Stimulated activated naive CD8-positive, alpha-beta T cell treated with anti-CD3 and anti-CD28 coated beads, Interleukin-15, amount 100 ng/mL, for 72 hours (primary cell): Measurements from ENCODE around the gene HOXB8.

ENCODE experiments used
- ATAC-seq: fragments of 150-1000 bp; cut with Tn5 transposase; 2 replicates; pipeline ENCODE4 v1.10.0; 2021; ENCODE audit warnings: mild to moderate bottlenecking, moderate library complexity
- DNase-seq, 2 donors: peaks; one replicate each; pipeline ENCODE4 v3.0.0; 2021 to 2022
- H3K27ac Mint-ChIP-seq, 2 donors: one replicate each; pipeline ENCODE4 v1.8.0; 2022; ENCODE audit warnings: mild to moderate bottlenecking in 2 of 2, mixed read lengths in 2 of 2, moderate library complexity in 2 of 2
- H3K27me3 Mint-ChIP-seq: one replicate; pipeline ENCODE4 v1.8.0; 2022; ENCODE audit warnings: mixed read lengths
- H3K4me1 Mint-ChIP-seq: one replicate; pipeline ENCODE4 v1.8.0; 2022; ENCODE audit warnings: mild to moderate bottlenecking, mixed read lengths
- H3K4me3 Mint-ChIP-seq, 2 donors: one replicate each; pipeline ENCODE4 v1.8.0; 2022; ENCODE audit warnings: mild to moderate bottlenecking in 2 of 2, mixed read lengths in 2 of 2, moderate library complexity in 1 of 2
- H3K9me3 Mint-ChIP-seq, 2 donors: one replicate each; pipeline ENCODE4 v1.8.0; 2022; ENCODE audit warnings: mixed read lengths in 2 of 2

The HOXB8 gene

GRCh38 chr17:48620461-48621139, 5.5 kb upstream of the HOXB8 start:
- ATAC-seq = no peak
- no peak for DNase-seq
- H3K27me3 Mint-ChIP-seq = peaks cover 96% of the 10 kb centered on the region
- H3K4me1 Mint-ChIP-seq = peaks cover 36% of the 10 kb centered on the region
- no peak overlapping the region for H3K27ac Mint-ChIP-seq
- H3K9me3 Mint-ChIP-seq = no peaks in the 10 kb centered on the region
- no peak overlapping the region for H3K4me3 Mint-ChIP-seq

DNA sequence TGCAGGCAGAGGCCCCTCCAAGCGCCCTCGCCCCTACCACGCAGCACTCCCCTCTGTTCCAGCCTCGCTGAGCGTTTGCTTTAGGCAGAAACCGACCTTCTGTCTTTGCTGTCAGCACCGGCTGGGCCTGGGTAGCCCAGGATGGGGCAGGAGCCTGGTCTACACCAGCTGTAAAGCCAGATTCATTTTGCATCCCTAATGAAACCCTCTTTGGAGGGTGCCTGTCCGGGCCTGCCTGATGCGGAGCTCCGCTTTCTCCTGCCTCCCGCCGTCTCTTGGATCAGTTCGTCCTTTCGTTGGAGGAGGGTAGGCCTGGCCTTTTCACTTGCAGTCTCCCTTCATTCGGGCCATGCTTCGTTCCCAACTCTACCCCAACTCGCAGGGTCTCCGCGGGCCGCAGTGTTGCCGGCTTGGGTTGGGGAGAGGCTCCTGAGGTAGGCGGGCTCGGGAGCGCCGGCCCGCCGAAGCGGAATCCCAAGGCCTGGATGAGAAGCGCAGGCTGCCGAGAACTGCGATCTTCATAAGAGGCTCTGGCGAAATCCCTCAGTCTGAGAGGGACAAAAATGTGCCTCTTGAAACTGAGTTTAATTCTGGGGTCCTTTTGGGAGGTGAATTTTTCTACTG, 4.8 kb upstream of the HOXB8 start:
- ATAC-seq = no peak
- H3K27ac Mint-ChIP-seq = no peak overlapping the region

GRCh38 chr17:48618256-48618896, 3.3 kb upstream of the HOXB8 start:
- Mint-ChIP-seq H3K4me1 (peaks cover 52% of the 10 kb centered on the region), H3K9me3 (no peaks in the 10 kb centered on the region), H3K4me3 (peak overlapping the region; percentile 63 to 64), H3K27ac (no peak overlapping the region), H3K27me3 (peaks cover 100% of the 10 kb centered on the region)
- ATAC-seq = peak; percentile 72
- peak; percentile 78 to 79 for DNase-seq

More for the DNA sequence above, 4.8 kb upstream of the HOXB8 start:
- no peak for DNase-seq
- H3K4me3 Mint-ChIP-seq = peak overlapping the region in 1 of 2 donors; percentile 61
- H3K9me3 Mint-ChIP-seq = no peaks in the 10 kb centered on the region
- H3K27me3 Mint-ChIP-seq = peaks cover 99% of the 10 kb centered on the region
- peaks cover 37% of the 10 kb centered on the region for H3K4me1 Mint-ChIP-seq

DNA sequence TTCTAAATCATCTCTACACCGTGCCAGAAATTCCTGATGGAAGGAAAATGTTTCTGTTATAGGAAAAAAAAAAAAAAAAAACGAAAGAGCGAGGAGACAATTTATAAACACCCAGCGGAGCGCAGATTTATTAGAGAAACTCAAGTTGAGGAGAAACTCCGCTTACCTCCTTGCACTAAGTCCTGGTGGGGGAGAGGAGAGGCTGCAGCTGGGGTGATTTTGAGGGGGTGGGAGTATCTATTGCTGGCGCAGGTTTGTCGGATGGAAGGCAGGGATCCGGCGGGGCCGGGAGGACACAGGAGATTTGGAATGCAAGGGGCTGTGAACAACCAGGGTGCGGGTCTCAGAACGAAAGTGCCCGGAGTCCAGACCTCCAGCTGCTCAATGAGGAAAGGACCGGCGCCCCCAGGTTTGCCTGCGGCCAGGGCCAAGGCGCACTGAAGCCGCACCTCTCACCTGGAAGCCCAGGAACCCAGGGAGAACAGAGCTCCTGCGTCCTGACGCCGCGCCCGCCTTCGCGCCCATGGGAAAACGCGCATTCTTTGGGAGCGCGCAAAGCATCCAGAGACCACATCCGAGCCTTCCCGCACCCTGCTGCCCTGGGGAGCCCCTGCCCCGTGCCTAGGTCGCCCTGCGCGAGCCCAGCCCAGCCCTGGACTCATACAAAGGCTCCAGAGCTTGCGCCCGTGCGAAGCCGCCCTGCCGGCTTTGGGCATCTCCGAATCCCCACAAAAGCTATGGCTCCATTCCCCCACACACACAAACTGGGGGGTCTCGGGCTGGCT, 2.6 kb upstream of the HOXB8 start:
- peaks cover 100% of the 10 kb centered on the region for H3K27me3 Mint-ChIP-seq
- no peak overlapping the region for H3K4me3 Mint-ChIP-seq
- peaks cover 59% of the 10 kb centered on the region for H3K4me1 Mint-ChIP-seq
- no peaks in the 10 kb centered on the region for H3K9me3 Mint-ChIP-seq
- ATAC-seq (no peak), DNase-seq (no peak)
- no peak overlapping the region for H3K27ac Mint-ChIP-seq

DNA sequence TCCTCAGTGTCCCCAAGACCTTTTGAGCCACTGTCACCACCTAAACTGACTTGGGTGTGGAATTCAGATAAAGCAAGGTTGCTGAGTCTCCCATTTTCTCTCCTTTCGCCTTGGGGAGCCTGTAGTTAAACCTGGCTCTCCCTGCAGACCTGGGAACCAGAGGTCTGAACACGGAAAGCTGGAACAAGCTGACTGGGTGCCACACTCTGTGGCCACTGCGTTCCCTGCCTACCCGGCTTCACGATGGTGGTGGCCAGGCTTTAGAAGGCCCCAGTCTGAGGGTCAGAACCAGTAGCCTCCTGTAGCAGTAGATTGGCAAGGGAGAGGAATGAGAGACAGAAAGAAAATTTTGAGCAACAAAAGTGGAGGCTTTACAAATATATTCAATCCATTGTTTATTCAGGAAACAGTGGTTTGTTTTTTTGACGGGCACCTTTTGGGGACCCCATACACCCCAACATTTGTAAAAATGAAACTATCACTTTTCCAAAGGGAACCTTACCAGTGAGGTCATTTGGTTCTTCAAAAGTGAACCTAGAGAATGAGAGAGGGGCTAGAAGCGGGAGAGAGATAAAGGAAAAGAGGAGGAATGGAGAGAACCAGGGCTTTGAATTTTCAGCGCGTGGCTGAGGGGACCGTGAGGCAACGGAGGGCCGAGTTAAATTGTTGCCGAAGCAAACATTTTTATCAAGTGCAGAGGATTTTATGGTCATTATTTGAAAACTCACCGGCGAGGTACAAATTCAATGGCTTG, 1.8 kb upstream of the HOXB8 start:
- H3K9me3 Mint-ChIP-seq = no peaks in the 10 kb centered on the region
- ATAC-seq = no peak
- H3K27ac Mint-ChIP-seq = no peak overlapping the region
- peaks cover 100% of the 10 kb centered on the region for H3K27me3 Mint-ChIP-seq
- peaks cover 66% of the 10 kb centered on the region for H3K4me1 Mint-ChIP-seq
- DNase-seq = no peak
- H3K4me3 Mint-ChIP-seq = no peak overlapping the region

- Mint-ChIP-seq H3K27ac (no peak overlapping the region), H3K4me3 (no peak overlapping the region), H3K9me3 (no peaks in the 10 kb centered on the region), H3K4me1 (peaks cover 74% of the 10 kb centered on the region), H3K27me3 (peaks cover 100% of the 10 kb centered on the region)
- DNase-seq (no peak), ATAC-seq (no peak)
These were observed 1.0 kb upstream of the HOXB8 start for GRCh38 chr17:48615963-48616716.

DNA sequence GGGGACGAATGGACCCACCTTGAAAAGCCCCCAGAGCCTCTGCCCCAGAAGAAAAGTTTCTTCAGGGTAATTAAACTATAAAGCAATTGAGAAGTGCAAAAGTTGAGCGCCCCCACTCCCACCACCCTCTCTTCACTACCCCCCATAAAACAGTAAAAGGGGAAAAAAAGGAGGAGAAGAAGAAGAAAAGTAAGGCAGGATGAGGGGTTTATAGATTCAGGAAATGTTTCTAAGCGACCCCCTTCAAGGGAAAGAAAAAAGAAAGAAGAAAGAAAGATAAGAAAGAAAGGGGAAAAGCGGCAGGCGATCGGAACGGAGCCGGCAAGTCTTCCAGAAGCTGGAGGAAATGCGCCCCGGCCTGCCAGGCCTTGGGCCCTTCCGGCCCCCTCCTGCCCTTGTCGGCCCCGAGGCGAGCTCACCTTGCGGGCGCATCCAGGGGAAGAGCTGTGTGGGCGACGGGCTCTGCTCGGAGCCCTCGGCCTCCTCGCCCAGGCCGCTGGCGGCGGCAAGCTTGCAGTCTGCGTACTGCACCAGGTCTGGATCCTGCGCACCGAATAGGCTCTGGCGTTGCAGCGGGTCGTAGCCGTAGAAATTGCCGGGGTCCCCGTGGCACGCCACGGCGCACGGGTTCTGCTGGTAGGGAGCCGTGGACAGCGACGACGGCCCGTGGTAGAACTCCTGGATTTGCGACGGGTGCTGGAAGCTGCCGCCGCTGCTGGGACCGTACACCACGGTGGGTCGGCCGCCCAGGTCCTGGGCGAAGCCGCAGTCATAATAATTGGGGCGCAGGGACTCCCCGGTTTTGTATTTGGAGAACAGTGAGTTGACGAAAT, 1.0 kb downstream of the HOXB8 start:
- DNase-seq = no peak
- H3K9me3 Mint-ChIP-seq = no peaks in the 10 kb centered on the region
- no peak for ATAC-seq
- peaks cover 71% of the 10 kb centered on the region for H3K4me1 Mint-ChIP-seq
- H3K27me3 Mint-ChIP-seq = peaks cover 96% of the 10 kb centered on the region
- peak overlapping the region; percentile 77 to 89 for H3K4me3 Mint-ChIP-seq
- H3K27ac Mint-ChIP-seq = peak overlapping the region in 1 of 2 donors; percentile 81

DNA sequence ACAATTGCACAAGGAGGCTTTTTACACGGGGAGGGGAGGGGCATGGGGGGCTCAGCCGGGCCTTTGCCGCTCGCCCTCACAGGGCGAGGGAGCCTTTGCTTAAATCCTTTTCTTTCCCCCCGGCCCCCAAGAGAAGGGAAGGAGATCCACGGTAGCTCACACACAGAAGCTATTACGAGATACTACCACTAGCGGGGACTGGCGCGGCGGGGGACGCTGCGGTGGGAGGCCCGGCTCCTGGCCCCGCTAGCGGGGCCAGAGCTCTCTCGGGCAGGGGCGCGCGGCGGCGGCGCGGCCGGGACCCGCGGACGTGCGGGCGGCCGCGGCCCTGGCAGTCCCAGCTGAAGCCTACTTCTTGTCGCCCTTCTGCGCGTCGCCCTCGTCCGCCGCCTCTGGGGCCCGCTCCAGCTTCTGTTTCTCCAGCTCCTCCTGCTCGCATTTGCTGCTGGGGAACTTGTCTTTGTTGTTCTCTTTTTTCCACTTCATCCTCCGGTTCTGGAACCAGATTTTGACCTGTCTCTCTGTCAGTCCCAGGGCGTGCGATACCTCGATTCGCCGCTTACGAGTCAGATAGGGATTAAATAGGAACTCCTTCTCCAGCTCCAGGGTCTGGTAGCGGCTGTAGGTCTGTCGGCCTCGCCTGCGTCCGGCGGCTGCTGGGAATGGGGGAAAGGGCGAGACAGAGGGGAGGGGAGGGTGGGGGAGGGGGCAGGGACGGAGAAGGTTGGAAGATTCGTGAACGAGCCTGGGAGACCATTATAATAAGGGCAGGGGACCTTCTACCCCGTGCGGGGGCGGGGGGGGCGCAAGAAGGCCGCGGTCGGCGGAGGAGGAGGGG, 2.0 kb downstream of the HOXB8 start:
- Mint-ChIP-seq H3K27me3 (peaks cover 96% of the 10 kb centered on the region), H3K27ac (no peak overlapping the region), H3K4me3 (peak overlapping the region; percentile 96 to 99), H3K4me1 (peaks cover 61% of the 10 kb centered on the region), H3K9me3 (no peaks in the 10 kb centered on the region)
- DNase-seq (peak; percentile 49 to 60), ATAC-seq (peak; percentile 66)

DNA sequence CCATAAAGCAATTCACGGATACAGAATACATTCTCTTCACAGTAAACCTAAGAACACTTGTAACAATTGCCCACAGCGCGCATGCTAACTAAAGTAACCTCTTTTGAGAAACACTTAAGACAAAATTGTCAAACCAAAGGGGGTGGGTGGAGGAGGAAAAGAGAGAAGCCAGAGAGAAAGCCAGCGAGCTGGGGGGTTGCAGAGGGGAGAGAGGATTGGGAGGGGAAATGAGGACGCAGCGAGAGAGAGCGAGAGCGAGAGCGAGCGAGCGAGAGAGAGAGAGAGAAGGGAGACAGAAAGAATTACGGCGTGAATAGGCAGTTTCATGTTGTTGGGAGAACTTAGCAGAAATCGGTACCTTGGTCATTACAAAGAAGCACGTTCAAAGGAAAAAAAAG, 2.6 kb downstream of the HOXB8 start:
- peak; percentile 6 for ATAC-seq
- Mint-ChIP-seq H3K27ac (no peak overlapping the region), H3K9me3 (no peaks in the 10 kb centered on the region), H3K4me3 (peak overlapping the region; percentile 96 to 99), H3K4me1 (peaks cover 56% of the 10 kb centered on the region), H3K27me3 (peaks cover 96% of the 10 kb centered on the region)
- DNase-seq = no peak

- peak; percentile 31 for ATAC-seq
- no peaks in the 10 kb centered on the region for H3K9me3 Mint-ChIP-seq
- peaks cover 50% of the 10 kb centered on the region for H3K4me1 Mint-ChIP-seq
- peaks cover 96% of the 10 kb centered on the region for H3K27me3 Mint-ChIP-seq
- H3K4me3 Mint-ChIP-seq = peak overlapping the region; percentile 96 to 99
- no peak overlapping the region for H3K27ac Mint-ChIP-seq
- DNase-seq = no peak
These were observed 3.2 kb downstream of the HOXB8 start for GRCh38 chr17:48611681-48612455.

DNA sequence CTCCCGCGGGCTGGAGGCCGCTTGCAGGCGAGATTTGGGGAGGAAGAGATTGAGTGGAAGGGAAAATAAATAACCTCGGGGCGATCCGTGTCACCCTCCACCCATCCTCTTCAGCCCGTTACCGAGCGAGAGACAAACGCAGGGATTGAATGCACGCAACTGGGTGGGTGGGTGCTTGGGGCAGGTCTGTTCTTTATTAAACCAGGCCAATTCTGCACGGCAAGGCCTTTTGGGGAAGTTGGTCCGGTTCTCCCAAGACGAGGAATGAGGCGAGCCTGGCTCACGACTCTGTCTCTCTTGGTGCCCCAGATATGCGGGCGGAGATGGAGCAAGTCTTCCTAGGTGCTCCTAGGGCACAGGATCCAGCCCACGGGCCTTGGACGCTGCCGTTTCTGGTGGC, 3.9 kb downstream of the HOXB8 start:
- peak overlapping the region; percentile 96 to 99 for H3K4me3 Mint-ChIP-seq
- H3K4me1 Mint-ChIP-seq = peaks cover 47% of the 10 kb centered on the region
- H3K9me3 Mint-ChIP-seq = no peaks in the 10 kb centered on the region
- peak overlapping the region; percentile 81 to 95 for H3K27ac Mint-ChIP-seq
- ATAC-seq = peak; percentile 30
- DNase-seq = no peak
- H3K27me3 Mint-ChIP-seq = peaks cover 96% of the 10 kb centered on the region
